Stimulated activated CD8-positive, alpha-beta memory T cell treated with anti-CD3 and anti-CD28 coated beads, Interleukin-12 subunit alpha, Interleukin-12 subunit beta, amount 100 ng/mL, for 1 hour (primary cell): ENCODE results near the gene POLN.
"Not testable (repeated sequence)": the region's sequence is repeated elsewhere in the genome, so short reads cannot be mapped to it uniquely, and the experiment has no call there.

Source experiments
- DNase-seq: peaks from one replicate; pipeline ENCODE4 v3.0.0-alpha.2; 2020; ENCODE audit warnings: low read depth

The POLN gene

GRCh38 chr4:2275546-2276251, 33.8 kb upstream of the POLN start:
- DNase-seq = no peak

- DNase-seq = not testable (repeated sequence)
These were observed 33.1 kb upstream of the POLN start for GRCh38 chr4:2275044-2275397.

- no peak for DNase-seq
These were observed 32.6 kb upstream of the POLN start for GRCh38 chr4:2274320-2275043.

GRCh38 chr4:2273657-2274319, 31.9 kb upstream of the POLN start:
- no peak for DNase-seq

GRCh38 chr4:2273221-2273620, 31.3 kb upstream of the POLN start:
- no peak for DNase-seq

- no peak for DNase-seq
These were observed 30.9 kb upstream of the POLN start for GRCh38 chr4:2272828-2273120.

- DNase-seq = no peak
These were observed 30.3 kb upstream of the POLN start for GRCh38 chr4:2272026-2272827.

- DNase-seq = no peak
These were observed 29.5 kb upstream of the POLN start for GRCh38 chr4:2271279-2272025.

GRCh38 chr4:2270341-2271165, 28.6 kb upstream of the POLN start:
- no peak for DNase-seq

- no peak for DNase-seq
These were observed 27.8 kb upstream of the POLN start for GRCh38 chr4:2269618-2270163.

GRCh38 chr4:2269206-2269531, 27.2 kb upstream of the POLN start:
- DNase-seq = no peak

- DNase-seq = no peak
These were observed 26.7 kb upstream of the POLN start for GRCh38 chr4:2268357-2269205.

GRCh38 chr4:2267841-2268240, 25.9 kb upstream of the POLN start:
- DNase-seq = no peak

- DNase-seq = no peak
These were observed 25.4 kb upstream of the POLN start for GRCh38 chr4:2267320-2267811.

- no peak for DNase-seq
These were observed 24.9 kb upstream of the POLN start for GRCh38 chr4:2266821-2267220.

- no peak for DNase-seq
These were observed 24.3 kb upstream of the POLN start for GRCh38 chr4:2266181-2266580.

GRCh38 chr4:2265113-2266110, 23.5 kb upstream of the POLN start:
- DNase-seq = no peak

- no peak for DNase-seq
These were observed 22.6 kb upstream of the POLN start for GRCh38 chr4:2264481-2265041.
